HepG2 (cell line): ENCODE data around the gene JUND. TPM values are rescaled to one million over a fixed set of nuclear protein-coding genes. Genes with fewer than 3 reads are reported as not detected.
A peak's percentile ranks its signal among the peaks of the same experiment; 100 is the strongest.

ENCODE experiments used
- ARHGAP35 ChIP-seq: sonication (generic); formaldehyde crosslinking; IDR thresholded peaks from 2 replicates; pipeline ENCODE4 v1.9.0; 2022; ENCODE audit warnings: mild to moderate bottlenecking, inconsistent platforms, moderate library complexity, missing genetic modification reagents, borderline replicate concordance
- ATF3 ChIP-seq: sonication (generic); formaldehyde crosslinking; IDR thresholded peaks from 2 replicates; pipeline ENCODE4 v1.4.0; 2020; ENCODE audit warnings: missing genetic modification reagents
- HNF4G ChIP-seq, 2 experiments: sonication (generic) in 1 of 2; formaldehyde crosslinking in 1 of 2; IDR thresholded peaks; 2 replicates each; pipeline versions ENCODE4 v1.4.0 to v1.6.1; 2011 to 2020; ENCODE audit warnings: borderline replicate concordance in 2 of 2, low read depth in 2 of 2, mild to moderate bottlenecking in 2 of 2, low read length in 1 of 2, missing genetic modification reagents in 1 of 2, moderate library complexity in 1 of 2
- LCORL ChIP-seq, 2 experiments: fragments of 450-650 bp in 1 of 2; sonication (generic) in 1 of 2; formaldehyde crosslinking in 1 of 2; IDR thresholded peaks; 2 replicates each; pipeline versions ENCODE4 v1.5.0 to v1.6.1; 2017 to 2020; ENCODE audit warnings: antibody characterized with exemption in 1 of 2, missing genetic modification reagents in 1 of 2
- MIER3 ChIP-seq: IDR thresholded peaks from 2 replicates; pipeline ENCODE4 v1.6.1; 2016; ENCODE audit warnings: missing compliant biosample characterization, borderline replicate concordance
- NCOR1 ChIP-seq: fragments of 200-600 bp; sonication (generic); IDR thresholded peaks from 2 replicates; pipeline ENCODE4 v1.7.0; 2017; ENCODE audit warnings: antibody characterized with exemption, low read length, borderline replicate concordance
- NFIC ChIP-seq: IDR thresholded peaks from 2 replicates; pipeline ENCODE4 v1.6.1; 2012; ENCODE audit warnings: mild to moderate bottlenecking, low read length, inconsistent platforms
- RAD21 ChIP-seq: fragments of 450-650 bp; formaldehyde crosslinking; IDR thresholded peaks from 2 replicates; pipeline ENCODE4 v1.5.0; 2020; ENCODE audit warnings: mild to moderate bottlenecking
- RBM22 ChIP-seq: fragments of 200-400 bp; formaldehyde crosslinking; optimal IDR thresholded peaks from 2 replicates; pipeline ENCODE3; 2017; ENCODE audit warnings: mild to moderate bottlenecking, low read length, moderate library complexity
- SALL2 ChIP-seq: sonication (generic); formaldehyde crosslinking; IDR thresholded peaks from 2 replicates; pipeline ENCODE4 v1.8.1; 2023; ENCODE audit warnings: mild to moderate bottlenecking, missing genetic modification reagents, inconsistent platforms
- SRY ChIP-seq: sonication (generic); formaldehyde crosslinking; IDR thresholded peaks from 2 replicates; pipeline ENCODE4 v1.8.0; 2022; ENCODE audit warnings: mild to moderate bottlenecking, missing genetic modification reagents
- TEF ChIP-seq: sonication (generic); formaldehyde crosslinking; IDR thresholded peaks from 2 replicates; pipeline ENCODE4 v1.5.0; 2020; ENCODE audit warnings: missing genetic modification reagents
- ZNF329 ChIP-seq: sonication (generic); formaldehyde crosslinking; IDR thresholded peaks from 2 replicates; pipeline ENCODE4 v1.9.0; 2021; ENCODE audit warnings: low read depth, mild to moderate bottlenecking, missing genetic modification reagents
- ZNF530 ChIP-seq: sonication (generic); formaldehyde crosslinking; IDR thresholded peaks from 2 replicates; pipeline ENCODE4 v1.5.0; 2020; ENCODE audit warnings: low read depth, mild to moderate bottlenecking, missing genetic modification reagents
- ZNF556 ChIP-seq: sonication (generic); formaldehyde crosslinking; IDR thresholded peaks from 2 replicates; pipeline ENCODE4 v1.4.0; 2020; ENCODE audit warnings: mild to moderate bottlenecking, missing genetic modification reagents, borderline replicate concordance
- ZNF569 ChIP-seq: sonication (generic); formaldehyde crosslinking; IDR thresholded peaks from 2 replicates; pipeline ENCODE4 v1.5.0; 2020; ENCODE audit warnings: mild to moderate bottlenecking, missing genetic modification reagents, moderate library complexity, borderline replicate concordance
- ZNF605 ChIP-seq: sonication (generic); formaldehyde crosslinking; IDR thresholded peaks from 2 replicates; pipeline ENCODE4 v1.8.0; 2022; ENCODE audit warnings: mild to moderate bottlenecking, missing genetic modification reagents
- ZNF614 ChIP-seq: IDR thresholded peaks from 2 replicates; pipeline ENCODE4 v1.6.1; 2018; ENCODE audit warnings: missing biosample characterization, missing genetic modification reagents, inconsistent platforms, borderline replicate concordance
- ZNF749 ChIP-seq: sonication (generic); formaldehyde crosslinking; IDR thresholded peaks from 2 replicates; pipeline ENCODE4 v1.8.0; 2022; ENCODE audit warnings: mild to moderate bottlenecking, missing genetic modification reagents, moderate library complexity, borderline replicate concordance
- polyA plus RNA-seq, 8 experiments: library from polyadenylated mRNA; depleted of rRNA in 3 of 8; stranded (reverse) in 7 of 8; unstranded in 1 of 8; fragments of >200 nt; fragmentation: Illumina TruSeq in 4 of 8; extraction: Trizol in 4 of 8; gene quantifications; 2 replicates each; pipeline versions ENCODE4 v1.2.1 to v1.2.3, GENCODE V29; 2011 to 2016; ENCODE audit warnings: low read depth in 4 of 8, missing spikeins in 1 of 8, mixed read lengths in 1 of 8; ENCODE audit not compliant: insufficient read depth in 1 of 8
- total RNA-seq, 5 experiments: library from RNA; depleted of rRNA; stranded (reverse); fragments of >200 nt; fragmentation: Illumina TruSeq; extraction: Trizol; gene quantifications; 2 replicates each; pipeline ENCODE4 v1.2.3, GENCODE V29; 2016; ENCODE audit warnings: low read depth in 1 of 5
- TF ChIP-seq, protein P1 (sequence below): sonication (generic); formaldehyde crosslinking; IDR thresholded peaks from 2 replicates; pipeline ENCODE4 v1.4.0; 2020; ENCODE audit warnings: missing genetic modification reagents
- TF ChIP-seq, protein P2 (sequence below): sonication (generic); formaldehyde crosslinking; IDR thresholded peaks from 2 replicates; pipeline ENCODE4 v1.8.0; 2022; ENCODE audit warnings: mild to moderate bottlenecking, missing genetic modification reagents, moderate library complexity
- TF ChIP-seq, protein P3 (sequence below): sonication (generic); formaldehyde crosslinking; IDR thresholded peaks from 2 replicates; pipeline ENCODE4 v1.4.0; 2020; ENCODE audit warnings: mild to moderate bottlenecking, missing genetic modification reagents
- TF ChIP-seq, protein P4 (sequence below): sonication (generic); formaldehyde crosslinking; IDR thresholded peaks from 2 replicates; pipeline ENCODE4 v1.5.0; 2020; ENCODE audit warnings: missing genetic modification reagents, mild to moderate bottlenecking, borderline replicate concordance

JUND gene
- total and polyA plus RNA-seq, 2 of the 13 experiments (the other 11 are each of a cell fraction or from before 2014, with no cell fraction given) = 41.2 to 59.8 TPM

DNA sequence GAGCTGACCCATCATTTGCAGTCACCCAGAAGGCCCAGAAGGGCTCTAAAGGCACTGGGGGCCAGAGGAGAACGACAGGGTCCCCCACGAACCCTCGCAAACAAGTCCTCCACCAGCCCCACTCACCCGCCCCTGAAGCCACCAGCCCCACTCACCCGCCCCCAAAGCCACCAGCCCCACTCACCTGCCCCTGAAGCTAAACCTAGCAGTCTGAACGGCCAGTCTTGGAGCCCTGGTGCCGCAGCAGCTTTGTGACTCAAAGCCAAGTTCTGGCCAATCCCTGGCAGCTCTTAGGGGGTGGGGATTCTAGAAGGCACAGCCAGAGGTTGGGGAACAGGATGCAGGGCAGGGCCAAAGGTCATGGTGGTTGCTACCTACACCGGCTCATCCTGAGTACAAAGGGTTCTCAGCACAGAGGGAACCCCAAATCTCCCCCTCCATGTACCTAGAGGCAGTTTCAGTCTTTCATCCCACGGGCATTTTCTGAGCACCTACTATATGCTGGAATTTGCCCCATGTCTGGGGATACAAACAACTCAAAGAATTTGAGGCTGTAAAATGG is 7.1 kb downstream of the JUND start, which contains the start of gene IQCN (continued):
- TF ChIP-seq LCORL (IDR thresholded peaks at IDR 0.05) (no peak), LCORL (CRISPR knock-in tag; IDR thresholded peaks at IDR 0.05) (no peak), ZNF614 (CRISPR knock-in tag) (no peak), ATF3 (CRISPR knock-in tag) (no peak), ARHGAP35 (CRISPR knock-in tag) (0 out of 2 replicates have a peak, but pooled peaks have one; percentile 17), SRY (no peak), RAD21 (CRISPR knock-in tag) (no peak), ZNF329 (CRISPR knock-in tag) (no peak), ZNF556 (CRISPR knock-in tag) (no peak), TEF (CRISPR knock-in tag) (no peak), MIER3 (CRISPR knock-in tag) (no peak), ZNF569 (CRISPR knock-in tag) (no peak), SALL2 (CRISPR knock-in tag) (peak; percentile 12; the same call in 1 of the 2 replicates), NCOR1 (0 out of 2 replicates have a peak, but pooled peaks have one; percentile 36), ZNF605 (no peak), NFIC (0 out of 2 replicates have a peak, but pooled peaks have one; percentile 18), ZNF749 (CRISPR knock-in tag) (no peak), ZNF530 (no peak), HNF4G (IDR thresholded peaks at IDR 0.05; ENCODE audit: borderline replicate concordance, low read depth, low read length) (peak; percentile 56; the same call in 1 of the 2 replicates), HNF4G (CRISPR knock-in tag; IDR thresholded peaks at IDR 0.05; ENCODE audit: borderline replicate concordance, low read depth) (no peak), RBM22 (no peak)
- TF ChIP-seq, protein P1, sequence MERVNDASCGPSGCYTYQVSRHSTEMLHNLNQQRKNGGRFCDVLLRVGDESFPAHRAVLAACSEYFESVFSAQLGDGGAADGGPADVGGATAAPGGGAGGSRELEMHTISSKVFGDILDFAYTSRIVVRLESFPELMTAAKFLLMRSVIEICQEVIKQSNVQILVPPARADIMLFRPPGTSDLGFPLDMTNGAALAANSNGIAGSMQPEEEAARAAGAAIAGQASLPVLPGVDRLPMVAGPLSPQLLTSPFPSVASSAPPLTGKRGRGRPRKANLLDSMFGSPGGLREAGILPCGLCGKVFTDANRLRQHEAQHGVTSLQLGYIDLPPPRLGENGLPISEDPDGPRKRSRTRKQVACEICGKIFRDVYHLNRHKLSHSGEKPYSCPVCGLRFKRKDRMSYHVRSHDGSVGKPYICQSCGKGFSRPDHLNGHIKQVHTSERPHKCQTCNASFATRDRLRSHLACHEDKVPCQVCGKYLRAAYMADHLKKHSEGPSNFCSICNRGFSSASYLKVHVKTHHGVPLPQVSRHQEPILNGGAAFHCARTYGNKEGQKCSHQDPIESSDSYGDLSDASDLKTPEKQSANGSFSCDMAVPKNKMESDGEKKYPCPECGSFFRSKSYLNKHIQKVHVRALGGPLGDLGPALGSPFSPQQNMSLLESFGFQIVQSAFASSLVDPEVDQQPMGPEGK (CRISPR knock-in tag) = peak; percentile 16; the same call in 1 of the 2 replicates
- TF ChIP-seq, protein P2, sequence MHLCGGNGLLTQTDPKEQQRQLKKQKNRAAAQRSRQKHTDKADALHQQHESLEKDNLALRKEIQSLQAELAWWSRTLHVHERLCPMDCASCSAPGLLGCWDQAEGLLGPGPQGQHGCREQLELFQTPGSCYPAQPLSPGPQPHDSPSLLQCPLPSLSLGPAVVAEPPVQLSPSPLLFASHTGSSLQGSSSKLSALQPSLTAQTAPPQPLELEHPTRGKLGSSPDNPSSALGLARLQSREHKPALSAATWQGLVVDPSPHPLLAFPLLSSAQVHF (CRISPR knock-in tag) = no peak
- TF ChIP-seq, protein P3, sequence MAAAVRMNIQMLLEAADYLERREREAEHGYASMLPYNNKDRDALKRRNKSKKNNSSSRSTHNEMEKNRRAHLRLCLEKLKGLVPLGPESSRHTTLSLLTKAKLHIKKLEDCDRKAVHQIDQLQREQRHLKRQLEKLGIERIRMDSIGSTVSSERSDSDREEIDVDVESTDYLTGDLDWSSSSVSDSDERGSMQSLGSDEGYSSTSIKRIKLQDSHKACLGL (CRISPR knock-in tag) = no peak
- TF ChIP-seq, protein P4, sequence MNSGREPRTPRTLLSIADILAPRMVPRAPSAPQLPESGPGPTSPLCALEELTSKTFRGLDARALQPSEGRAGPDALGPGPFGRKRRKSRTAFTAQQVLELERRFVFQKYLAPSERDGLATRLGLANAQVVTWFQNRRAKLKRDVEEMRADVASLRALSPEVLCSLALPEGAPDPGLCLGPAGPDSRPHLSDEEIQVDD (CRISPR knock-in tag) = no peak
